HG02981 (cell line): ENCODE data around the gene ATG4A.
A peak's percentile ranks its signal among the peaks of the same experiment; 100 is the strongest.

ENCODE experiments used
- ATAC-seq: cut with Tn5 transposase; IDR thresholded peaks from one replicate; pipeline ENCODE4 v1.9.1; 2021; ENCODE audit warnings: mild to moderate bottlenecking, moderate library complexity; ENCODE audit not compliant: unreplicated experiment

ATG4A gene

DNA sequence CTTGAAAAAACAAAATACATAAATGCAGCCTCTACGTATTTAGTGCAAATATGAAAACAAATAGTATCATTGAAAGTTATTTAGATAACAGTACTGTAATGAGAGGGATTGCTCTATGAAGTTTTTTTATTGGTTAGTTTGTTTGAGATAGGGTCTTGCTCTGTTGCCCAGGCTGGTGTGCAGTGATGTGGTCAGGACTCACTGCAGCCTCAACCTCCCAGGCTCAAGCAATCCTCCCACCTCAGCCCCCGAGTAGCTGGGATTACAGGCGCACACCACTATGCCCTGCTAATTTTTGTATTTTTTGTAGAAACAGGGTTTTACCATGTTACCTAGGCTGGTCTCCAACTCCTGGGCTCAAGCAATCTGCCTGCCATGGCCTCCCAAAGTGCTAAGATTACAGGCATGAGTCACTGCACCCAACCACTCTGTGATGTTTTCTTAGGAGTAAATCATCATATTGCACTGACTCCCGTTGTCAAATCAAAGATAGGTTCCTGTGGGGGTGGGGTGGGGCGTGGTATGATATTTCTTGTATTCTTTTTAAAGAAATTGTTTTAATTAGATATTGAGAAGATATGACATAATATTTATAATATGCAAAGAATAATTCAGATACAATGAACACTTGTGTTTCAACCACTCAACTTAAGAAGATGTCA, 75.8 kb downstream of the ATG4A start:
- ATAC-seq, result no peak

GRCh38 chrX:108168961-108169740, 77.6 kb downstream of the ATG4A start:
- ATAC-seq, result no peak

DNA sequence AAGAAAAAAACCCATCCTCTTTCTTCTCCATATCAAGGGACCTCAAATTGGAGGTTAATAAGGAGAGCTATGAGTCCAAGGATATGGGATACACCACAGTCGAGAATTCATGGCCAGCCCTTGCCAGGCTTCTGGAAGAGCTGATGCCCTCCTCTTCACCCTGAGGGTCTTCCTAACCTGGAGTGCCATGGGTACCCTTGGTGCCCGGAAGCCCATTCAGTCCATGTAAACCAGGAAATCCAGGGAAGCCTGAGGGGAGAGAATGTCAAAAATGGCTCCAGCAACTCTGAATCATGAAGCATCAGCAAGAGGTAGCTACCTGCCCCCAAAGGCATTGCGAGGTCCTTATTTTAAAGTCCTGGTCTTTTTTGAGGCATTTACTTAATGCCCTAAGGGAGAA, 78.2 kb downstream of the ATG4A start:
- no peak for ATAC-seq

DNA sequence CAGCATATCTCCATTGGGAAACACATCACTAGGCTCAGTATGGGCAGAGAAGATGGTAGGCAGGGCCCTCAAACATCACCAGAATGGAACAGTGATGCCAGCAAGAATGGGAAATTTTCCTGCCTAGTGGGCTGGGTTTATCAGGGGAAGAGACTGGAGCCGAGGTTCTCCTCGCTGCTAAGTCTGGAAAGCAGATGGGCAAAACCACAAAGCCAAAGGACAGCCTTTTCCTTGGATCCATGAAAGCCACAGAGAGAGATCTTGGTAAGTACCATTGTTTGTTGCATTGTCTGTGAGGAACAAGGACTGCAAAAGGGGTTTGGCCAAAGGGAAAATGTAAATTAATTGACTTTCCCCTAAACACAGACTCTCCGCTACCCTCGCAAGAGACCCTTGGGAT, 80.1 kb downstream of the ATG4A start:
- no peak for ATAC-seq

GRCh38 chrX:108173874-108174273, 82.3 kb downstream of the ATG4A start:
- ATAC-seq, result no peak

DNA sequence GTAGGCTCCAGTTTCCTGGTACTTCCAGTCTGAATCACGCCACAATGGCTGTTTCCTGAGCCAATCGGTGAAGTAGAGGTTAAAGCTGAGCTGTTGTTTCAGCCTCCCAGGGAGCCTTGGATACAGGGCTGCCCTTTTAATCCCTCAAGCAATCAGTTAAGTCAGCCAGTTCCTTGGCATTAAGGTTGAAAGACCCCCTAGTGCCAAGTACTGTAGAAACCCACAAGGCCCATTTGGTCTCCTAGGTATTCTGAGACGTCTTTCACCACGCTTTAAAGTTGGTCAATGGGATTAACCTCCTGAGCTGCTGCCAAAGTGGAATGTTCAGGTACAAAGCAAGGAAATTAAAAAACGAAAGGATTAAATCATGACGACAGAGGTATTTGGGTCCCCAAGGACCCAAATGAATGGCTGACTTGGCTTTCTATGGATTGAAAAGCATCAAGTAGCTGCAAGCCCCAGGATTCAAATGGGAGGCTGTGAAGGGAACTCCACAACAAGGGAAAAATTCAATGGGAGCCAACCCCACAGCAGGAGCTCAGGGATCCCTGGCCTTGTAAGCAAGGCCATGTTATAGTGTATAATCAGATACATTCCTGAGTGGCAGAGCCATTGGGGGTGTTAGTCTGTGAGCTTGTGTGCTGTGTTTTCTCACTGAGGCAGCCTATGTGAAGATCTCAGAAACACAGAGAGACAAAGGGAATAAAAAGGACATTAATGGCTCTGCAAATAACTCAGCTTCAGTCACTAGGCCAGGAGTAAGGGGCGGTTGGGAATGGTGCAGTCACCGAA, 86.0 kb downstream of the ATG4A start:
- no peak for ATAC-seq

DNA sequence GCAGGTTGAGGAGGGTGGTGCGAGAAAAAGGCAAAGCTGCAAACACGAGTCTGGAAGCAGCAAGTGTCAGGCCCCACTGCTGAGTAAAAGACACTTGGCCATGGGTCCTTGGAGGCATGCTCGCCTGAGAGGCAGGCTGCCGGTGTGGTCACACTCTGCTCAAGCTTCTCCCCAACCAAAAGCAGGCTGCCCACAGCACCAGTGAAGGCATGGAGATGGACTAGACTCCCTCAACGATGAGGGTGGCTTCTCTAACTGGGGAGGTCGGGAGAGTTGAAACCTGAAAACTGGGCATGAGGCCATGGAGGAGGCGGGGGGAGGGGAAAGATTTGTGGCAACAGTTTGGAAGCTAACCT, 86.5 kb downstream of the ATG4A start:
- no peak for ATAC-seq

GRCh38 chrX:108186811-108187210, 95.2 kb downstream of the ATG4A start:
- no peak for ATAC-seq

GRCh38 chrX:108198420-108198819, 106.8 kb downstream of the ATG4A start:
- no peak for ATAC-seq

- no peak for ATAC-seq
Observed at GRCh38 chrX:108199041-108199440, 107.5 kb downstream of the ATG4A start.

DNA sequence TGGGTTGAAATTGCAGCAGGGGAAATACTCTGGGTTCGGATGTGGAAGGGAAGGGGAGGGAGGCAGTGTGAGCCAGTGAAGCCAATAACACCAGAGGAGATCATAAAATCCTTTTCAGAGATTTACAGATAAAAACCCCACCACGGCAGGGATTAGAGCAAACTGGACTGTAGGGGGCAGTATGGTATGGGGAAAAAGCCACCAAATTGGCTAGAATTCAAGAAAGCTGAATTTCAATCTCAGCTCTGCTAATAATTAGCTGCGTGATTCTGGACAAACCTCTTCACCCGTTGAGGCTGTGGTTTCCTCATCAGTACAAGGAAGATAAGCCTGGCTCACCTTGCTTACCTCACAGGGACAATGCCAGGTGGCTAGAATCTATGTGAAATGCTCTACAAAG, 108.1 kb downstream of the ATG4A start:
- peak; percentile 60 for ATAC-seq

DNA sequence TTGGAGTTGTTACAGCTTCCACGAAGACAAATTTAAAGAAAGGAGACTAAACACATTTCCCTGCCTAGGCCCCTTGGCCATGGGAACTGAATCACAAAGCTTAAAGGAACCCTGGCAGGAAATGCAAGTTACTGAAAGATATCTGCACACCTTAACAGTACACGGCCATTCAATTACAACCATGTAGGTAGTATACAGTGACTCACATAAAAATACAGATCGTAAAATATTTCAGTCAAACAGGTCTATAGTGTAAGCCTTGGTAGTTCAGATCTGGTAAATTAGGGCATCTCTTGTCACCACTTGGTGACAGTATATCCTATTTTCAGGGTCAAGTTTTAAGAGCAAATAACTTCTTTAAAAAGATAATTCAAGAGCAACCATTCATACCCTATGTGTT, 112.0 kb downstream of the ATG4A start:
- no peak for ATAC-seq
